ENCODE results near the gene CBX2.
"Not testable (repeated sequence)": the region's sequence is repeated elsewhere in the genome, so short reads cannot be mapped to it uniquely, and the experiment has no call there.

CBX2 gene

DNA sequence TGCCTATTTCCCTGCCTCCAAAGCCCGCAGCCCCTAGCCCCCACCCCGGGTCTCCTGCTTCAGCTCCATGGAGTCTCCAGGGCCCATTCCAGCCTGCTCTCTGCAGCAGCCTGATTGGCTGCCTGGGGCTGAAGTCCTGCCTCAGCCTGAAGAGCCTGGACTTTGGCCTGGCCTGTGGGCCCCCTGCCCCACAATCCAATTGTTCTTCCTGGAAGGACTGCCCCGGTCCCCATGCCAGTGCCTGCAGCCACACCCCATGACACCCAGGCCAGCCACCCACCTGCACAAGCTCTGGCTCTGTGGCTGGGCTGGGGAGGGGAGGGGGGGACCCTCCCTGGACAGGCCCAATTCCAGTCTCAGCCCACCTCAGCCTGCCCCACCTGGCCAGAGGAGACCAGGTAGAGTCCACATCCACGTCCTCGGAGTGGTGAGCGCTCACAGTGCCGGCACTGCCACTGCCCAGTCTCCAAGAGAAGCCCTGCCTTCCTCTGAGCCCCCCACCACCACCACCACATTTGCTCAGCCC lies 34.9 kb upstream of the CBX2 start:
- no peak for DNase-seq (ENCODE audit: low spot score)

DNA sequence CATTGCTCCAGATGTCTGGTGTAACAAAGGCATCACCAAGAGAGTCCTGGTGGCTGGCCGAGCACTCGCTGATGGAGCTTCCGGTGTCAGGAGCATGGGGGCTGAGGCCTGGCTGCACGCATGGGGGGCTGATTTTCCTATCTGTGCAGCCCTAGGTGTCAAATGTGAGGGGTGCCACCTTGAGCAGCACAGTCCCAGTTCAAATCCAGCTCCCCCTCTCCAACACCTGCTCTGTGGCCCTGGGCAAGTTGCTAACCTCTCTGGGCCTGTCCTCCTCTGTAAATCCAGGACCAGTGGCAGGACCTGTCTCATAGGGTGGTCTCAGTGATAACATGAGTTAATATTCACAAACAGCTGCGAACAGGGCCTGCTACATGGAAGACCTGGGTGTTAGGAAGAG lies 34.3 kb upstream of the CBX2 start:
- no peak for DNase-seq (ENCODE audit: low spot score)

DNA sequence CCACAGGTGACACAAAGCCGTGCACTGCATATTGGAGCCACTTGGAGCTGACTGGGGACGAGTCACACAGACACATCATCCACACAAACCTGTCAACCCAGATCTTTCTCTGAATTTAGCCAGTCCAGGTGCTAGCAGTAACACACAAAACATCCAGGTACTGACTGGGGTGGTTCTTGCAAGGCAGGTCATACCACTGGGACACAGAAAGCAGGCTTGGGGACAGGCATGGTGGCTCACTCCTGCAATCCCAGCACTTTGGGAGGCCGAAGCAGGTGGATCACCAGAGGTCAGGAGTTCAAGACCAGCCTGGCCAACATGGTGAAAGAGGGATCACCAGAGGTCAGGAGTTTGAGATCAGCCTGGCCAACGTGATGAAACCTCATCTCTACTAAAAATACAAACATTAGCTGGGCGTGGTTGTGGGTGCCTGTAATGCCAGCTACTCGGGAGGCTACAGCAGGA lies 32.3 kb upstream of the CBX2 start:
- no peak for DNase-seq (ENCODE audit: low spot score)

DNA sequence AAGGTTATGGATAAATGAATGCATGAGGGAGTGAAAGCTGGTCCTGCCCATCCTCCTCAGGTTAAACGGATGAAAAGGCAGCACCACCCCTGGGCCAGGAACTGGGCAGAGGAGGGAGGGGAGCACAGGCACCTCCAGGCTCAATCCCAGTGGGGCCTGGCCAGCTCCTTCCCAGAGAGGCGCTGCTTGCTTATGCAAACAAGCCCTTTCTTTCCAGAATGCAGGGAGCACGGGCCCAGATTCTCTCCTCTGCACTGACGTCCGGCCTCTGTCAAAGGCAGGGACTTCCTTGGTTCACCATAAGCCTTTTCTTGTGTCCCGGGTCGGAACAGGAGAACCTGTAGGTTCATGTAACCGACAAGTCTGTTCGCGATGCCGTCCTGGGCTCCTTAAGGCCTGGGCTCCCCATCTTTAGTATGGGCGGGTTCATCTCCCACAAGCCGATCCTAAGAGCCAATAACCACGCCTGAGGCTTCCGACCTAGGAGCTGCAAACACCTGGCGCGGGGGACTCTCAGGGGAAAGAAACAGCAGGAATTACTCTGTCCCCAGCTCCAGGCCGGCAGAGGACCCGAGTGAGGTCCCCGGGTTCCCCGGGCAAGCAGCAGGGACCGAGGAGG lies 30.9 kb upstream of the CBX2 start:
- DNase-seq (ENCODE audit: low spot score), result no peak

DNA sequence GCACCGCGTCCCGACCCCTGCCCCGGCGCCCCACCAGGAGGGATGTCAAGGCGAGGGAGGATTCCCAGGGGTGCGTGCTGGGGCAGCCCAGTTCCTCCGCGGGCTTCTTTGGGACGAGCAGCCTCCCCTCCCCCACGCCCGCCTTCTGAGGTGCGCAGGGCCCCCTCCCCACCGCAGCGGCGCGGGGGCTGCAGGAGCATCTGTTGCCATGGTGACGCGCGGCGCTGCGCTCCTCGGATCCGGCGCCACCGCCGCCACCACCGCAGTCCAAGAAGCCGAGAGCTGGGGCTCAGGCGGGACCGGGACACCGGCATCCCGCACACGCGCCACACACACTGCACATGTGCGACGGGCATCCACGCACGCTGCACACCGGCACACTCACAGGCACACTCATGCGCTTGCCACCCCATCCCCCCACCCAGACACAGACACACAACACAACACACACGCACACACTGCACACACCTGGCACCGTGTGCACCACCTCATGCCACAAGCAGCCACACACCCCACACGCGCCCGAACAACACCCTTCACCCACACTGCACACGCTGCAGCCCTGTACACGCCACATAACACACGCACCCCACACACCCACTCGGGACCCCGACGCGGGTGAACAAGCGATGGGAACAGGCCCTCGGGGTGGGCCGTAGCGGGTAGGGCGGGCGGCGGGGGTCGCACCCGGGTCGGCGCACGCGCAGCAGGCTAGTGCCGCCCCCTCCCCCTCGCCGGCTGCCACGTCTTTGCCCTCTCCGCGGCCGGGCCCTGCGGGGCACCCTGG lies 30.2 kb upstream of the CBX2 start:
- DNase-seq (ENCODE audit: low spot score), result no peak

DNA sequence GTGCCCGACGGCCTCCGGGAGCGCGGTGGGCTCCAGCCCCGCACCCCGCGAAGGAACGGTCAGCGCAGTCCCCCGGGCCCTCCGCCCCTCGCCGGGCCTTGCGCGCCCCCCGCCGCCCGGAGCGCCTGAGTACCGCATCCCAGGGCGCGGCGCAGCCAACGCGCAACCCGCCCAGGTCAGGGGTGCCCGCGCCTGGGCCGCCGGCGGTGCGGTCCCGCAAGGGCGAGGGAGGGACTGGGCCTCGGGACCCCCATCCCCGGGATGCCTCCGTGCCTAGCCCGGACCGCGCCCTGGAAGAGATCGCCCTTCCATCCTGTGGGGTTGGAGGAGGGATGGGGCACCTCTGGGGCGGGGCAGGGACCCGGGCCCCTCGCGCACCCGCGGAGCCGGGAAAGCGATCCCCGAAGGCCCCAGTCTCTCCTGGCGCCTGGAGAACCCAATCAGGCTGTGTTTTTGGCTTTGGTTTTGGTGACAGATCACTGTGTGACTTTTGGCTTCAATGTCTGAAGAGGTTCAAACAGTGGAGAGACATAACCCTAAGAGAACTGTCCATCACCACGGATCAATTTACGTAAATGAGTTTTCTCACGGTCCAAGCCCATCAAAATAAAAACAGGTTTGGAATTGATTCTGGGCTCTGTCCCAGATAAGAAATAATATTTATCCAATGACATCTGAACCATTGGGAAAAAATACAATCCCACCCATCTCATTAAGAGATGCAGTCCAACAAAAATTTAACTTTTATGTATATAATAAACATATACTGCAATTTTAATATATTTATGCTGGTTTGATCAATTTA lies 29.5 kb upstream of the CBX2 start:
- DNase-seq (ENCODE audit: low spot score), result no peak

DNA sequence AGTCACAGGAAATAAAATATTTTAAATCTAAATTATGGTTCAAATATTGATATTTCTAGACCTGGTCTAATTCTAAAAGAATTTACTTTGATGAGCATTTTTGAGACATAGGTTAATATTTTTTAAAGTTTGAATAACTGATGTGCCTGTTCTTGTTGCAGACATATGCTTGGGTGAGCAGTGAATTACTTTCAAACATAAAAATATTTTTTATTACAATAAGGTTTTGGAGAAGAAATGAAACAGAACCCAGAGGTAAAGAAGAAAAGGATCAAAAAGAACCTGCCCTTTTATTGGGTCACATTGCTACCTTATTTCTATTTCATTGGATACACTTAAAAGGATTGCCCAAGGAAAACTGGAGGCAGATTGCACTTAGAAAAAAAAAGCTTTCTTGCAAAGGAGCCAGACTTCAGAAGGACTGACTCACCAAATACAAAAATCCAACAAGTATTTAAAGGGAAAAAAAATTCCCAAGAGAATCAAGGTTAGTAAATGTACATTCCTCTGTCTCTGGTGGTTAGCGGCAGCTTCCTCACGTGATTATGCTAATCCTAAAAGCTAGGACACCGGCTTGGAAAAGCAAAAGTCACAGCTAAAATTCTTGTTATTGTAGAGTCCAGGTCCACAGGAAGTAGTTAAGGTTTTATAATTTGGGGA lies 28.7 kb upstream of the CBX2 start:
- DNase-seq (ENCODE audit: low spot score), result peak; percentile 69

DNA sequence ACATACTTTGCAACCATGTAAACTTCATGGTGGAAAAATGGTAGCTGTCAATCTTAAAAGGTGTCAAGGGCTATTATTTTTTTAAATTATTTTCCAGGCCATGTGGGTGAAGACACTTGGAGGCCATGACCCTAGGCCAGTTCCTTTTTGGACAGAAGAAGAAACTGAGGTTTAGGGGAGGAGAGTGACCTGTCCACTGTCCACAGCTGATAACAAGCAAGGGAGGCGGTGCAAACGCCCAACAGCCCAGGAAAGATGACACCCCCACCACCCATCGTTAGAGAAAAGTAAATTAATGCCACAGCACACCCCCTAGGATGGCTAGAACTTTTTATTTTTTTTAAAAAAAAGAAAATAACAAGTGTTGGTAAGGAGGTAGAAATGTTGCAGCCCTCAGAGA lies 28.0 kb upstream of the CBX2 start:
- no peak for DNase-seq (ENCODE audit: low spot score)

DNA sequence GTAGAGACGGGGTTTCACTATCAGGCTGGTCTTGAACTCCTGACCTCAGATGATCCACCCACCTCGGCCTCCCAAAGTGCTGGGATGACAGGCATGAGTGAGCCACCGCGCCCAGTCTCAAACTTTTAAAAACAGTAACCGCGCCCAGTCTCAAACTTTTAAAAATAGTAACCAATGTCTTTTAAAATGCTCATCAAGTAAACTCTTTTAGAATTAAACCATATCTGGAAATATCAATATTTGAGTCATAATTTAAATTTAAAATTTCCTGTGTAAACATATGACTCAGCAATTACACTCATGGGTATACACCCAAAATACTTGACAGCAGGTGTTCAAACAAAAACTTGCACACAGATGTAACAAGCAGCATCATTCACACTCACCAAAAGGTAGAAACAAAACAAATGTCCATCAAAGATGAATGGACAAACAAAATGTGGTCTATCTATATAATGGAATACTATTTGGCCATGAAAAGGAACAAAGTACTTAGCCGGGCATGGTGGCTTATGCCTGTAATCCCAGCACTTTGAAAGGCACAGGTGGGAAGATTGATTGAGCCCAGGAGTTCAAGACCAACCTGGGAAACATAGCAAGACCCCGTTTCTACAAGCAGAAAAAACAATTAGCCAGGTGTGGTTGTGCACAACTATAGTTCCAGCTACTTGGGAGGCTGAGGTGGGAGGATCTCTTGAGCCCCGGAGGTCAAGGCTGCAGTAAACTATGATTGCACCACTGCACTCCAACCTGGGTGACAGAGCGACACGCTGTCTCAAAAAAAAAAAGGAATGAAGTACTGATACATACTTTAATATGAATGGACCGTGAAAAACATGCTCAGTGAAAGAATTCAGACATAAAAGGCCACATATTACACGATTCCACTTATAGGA lies 27.1 kb upstream of the CBX2 start:
- no peak for DNase-seq (ENCODE audit: low spot score)

DNA sequence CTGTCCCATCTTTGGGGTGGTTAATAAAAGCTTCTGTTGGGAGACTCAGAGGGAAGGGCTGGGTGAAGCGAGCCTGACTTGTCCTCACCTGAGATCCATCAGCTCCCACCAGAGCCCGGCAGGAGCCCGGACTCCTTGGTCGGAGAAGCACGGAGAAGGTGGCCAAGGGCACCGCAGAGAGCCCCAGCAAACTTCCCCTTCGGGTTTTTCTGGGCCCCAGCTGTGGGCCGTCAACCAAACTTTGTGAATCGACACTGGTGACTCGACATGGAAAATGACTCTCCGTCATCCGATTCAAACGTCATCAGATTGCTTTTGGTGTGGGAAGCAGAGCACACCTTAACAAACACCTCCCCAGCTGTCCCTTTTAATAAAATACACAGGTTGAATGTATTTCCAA lies 25.8 kb upstream of the CBX2 start:
- no peak for DNase-seq (ENCODE audit: low spot score)

DNA sequence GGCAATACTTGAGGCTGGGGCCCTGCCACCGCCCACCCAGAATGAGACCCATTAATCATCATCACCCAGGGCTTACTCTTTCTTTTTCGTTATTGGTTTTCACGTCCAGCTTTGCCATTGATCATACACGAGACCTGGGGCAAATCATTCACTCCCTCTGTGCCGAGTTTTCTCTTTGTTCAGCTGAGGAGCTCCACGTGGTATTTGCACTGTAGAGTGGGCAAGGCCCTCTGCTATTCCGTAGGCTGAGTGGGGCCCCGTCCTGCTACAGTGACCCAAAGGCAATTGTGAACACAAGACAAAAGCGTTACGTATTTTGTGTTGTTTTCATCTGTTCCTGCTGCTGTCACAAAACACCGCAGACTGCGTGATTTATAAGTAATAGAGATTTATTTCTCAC lies 23.6 kb upstream of the CBX2 start:
- no peak for DNase-seq (ENCODE audit: low spot score)

DNA sequence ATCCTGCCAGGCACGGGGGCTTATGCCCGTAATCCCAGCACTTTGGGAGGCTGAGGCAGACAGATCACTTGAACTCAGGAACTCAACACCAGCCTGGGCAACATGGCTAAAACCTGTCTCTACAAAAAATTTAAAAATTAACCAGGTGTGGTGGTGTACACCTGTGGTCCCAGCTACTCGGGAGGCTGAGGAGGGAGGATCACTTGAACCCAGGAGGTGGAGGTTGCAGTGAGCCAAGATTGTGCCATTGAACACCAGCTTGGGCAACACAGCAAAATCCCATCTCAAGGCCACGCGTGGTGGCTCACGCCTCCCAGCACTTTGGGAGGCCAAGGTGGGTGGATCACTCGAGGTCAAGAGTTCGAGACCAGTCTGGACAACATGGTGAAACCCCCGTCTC lies 23.0 kb upstream of the CBX2 start:
- not testable (repeated sequence) for DNase-seq (ENCODE audit: low spot score)

DNA sequence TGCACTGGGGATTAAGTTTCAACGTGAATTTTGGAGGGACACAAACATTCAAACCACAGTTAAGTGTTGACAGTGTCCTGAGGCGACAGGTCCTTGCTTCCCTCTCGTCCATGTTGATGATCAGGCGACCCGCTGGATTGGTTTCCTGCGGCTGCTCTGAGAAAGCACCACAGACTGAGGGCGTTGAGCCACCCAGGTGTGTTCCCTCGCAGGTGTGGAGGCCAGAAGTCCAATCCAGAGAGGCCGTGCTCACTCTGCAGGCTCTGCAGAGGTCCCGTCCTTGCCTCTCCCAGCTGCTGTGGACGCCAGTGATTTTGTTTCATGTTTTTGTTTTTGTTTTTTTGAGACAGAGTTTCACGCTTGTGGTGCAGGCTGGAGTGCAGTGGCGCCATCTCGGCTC lies 22.4 kb upstream of the CBX2 start:
- no peak for DNase-seq (ENCODE audit: low spot score)

DNA sequence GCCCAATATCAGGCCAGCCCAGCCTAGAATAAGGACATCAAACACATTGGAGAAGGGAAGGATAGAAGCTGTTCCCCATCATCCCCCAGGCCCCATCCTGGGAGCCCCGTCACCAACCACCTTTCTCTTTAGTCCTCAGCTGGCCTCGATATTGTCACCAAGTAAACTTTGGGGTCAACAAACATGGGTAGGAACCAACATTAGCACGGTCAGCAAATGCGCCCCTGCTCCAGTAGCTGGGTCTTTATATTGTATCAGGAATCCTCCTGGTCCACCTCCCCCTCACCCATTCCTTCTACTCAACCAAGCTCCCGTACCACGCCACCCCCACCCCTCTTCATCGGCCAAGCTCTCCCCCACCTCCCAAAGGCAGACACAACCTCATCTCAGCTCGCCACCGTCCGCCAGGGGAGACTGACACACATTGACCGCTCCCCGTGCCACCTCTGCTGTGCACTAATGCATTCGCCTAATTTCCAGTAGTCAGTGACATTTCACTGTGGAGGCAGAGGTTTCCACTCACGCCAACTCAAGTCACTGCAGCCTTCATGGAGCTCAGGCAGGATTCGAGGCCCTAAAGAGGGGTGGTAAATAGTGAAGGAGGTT lies 20.7 kb upstream of the CBX2 start:
- no peak for DNase-seq (ENCODE audit: low spot score)

DNA sequence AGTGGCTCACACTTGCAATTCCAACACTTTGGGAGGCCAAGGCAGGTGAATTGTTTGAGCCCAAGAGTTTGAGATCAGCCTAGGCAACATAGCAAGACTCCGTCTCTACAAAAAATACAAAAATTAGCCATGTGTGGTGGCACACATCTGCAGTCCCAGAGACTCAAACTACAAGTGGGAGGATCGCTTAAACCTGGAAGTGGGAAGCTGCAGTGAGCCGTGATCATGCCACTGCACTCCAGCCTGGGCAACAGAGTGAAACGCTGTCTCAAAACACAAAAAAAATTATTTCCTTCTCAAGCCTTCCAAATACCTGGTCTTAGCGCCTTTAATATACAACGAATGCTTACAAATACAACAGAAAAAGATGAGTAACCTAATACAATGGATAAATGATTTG lies 19.7 kb upstream of the CBX2 start:
- DNase-seq (ENCODE audit: low spot score), result no peak

DNA sequence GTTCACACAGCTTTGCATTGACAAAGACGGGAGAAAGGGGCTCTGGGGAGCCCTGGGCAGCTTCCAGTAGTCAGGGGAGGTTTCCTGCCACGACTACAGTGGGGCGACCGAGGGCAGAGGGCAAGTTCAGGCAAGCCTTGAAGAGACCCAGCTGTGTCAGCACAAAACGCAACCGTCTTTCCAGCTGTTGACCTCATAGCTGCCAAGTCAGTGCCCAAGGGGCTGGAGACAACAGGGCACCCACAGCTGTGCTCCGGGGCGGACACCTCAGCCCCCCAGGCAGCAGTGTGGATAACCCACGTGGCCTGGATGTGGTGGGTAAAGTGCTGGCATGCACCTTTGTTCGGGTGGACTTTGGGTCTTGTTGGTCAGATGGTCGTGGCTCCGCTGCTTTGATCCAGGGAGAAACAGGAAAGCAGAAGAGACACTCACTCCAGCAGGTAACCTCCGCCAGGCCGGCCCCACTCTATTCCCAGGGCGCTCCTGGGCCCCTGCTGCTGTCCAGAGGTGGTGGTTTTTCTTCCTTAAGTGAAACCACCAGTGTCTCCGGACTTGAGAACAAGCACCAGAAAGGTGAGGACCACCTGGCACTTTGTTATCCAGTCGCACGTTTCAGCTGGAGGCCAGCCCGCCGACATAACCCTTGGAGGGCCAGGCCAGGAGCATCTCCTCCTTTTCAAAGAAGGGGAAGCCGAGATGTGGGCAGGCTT lies 17.6 kb upstream of the CBX2 start:
- no peak for DNase-seq (ENCODE audit: low spot score)

DNA sequence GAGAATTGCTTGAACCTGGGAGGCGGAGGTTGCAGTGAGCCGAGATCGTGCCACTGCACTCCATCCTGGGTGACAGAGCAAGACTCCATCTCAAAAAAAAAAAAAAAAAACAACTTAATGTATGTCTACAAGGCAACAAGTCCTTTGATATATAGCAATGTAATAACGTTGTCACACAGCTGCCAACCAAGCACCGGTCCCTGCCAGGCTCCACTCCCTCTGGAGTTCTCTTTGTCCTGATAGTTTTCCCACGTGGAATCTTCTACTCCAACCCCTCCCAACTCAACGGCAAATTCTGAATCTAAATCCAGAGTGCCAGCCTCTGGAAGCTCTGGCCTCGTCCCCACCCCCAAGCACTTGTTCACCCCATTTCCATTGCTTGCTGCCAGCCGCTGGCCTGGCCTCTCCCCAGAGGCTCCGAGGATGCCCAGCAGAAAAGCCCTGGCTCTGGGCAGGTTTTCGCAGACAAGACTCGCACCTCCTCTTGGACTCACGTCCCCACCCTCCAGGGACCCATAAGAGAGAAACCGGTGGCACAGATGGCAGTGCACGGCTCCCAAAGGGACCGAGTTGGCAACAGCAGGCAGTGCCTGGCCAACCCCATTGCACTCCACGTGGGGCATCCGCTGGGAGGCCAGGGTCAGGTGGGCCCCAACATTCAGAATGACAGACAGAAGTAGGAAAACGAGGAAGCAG lies 15.9 kb upstream of the CBX2 start:
- no peak for DNase-seq (ENCODE audit: low spot score)

DNA sequence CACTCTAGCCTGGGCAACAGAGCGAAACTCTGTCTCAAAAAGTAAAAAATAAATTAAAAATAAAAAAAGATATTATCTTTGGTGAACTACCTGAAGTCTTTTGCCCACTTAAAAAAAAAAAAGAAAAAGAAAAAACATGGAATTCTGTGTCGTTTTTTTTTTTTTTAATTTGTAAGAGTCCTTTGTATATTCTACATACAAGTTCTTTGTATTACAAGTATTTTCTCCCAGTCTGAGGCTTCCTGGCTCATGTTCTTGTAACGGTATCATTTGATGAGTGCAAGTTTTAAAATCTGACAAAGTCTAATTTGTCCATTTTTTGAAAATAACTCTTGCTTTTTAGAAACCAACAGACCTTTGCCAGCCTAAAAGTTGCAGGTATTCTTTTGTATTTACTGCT lies 12.2 kb upstream of the CBX2 start:
- DNase-seq (ENCODE audit: low spot score), result no peak

All from AG20443 (cell line).